22Rv1 (cell line): ENCODE data around the gene RGS16.

Source experiments
- CTCF ChIP-seq: fragments of 450-650 bp; IDR thresholded peaks from 2 replicates; pipeline ENCODE4 v1.5.1; 2017; ENCODE audit warnings: mild to moderate bottlenecking
- ZFX ChIP-seq: fragments of 450-650 bp; IDR thresholded peaks from 2 replicates; pipeline ENCODE4 v1.6.1; 2017; ENCODE audit warnings: antibody characterized with exemption, borderline replicate concordance

DNA sequence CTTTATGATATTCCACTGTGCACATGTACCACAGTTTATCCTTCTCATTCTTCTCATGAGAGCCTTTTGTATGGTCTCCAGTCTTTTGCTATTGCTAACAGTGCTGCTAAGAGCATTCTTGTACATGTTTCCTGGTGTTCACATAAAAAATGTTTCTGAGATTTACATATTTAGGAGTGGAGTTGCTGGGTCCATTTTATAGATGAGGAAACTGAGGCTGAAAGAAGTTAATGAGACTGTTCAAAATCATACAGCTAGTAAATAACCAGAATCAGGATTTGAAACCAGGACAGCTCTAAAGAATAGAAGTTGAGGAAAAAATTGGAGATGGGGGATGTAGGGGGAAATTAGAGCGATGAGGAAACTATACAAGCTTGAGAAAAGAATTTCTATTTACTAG is 27.8 kb upstream of the RGS16 start:
- TF ChIP-seq CTCF (no peak), ZFX (no peak)
